K562 (cell line): ENCODE data around the gene WDR20. TPM values are rescaled to one million over a fixed set of nuclear protein-coding genes. Genes with fewer than 3 reads are reported as not detected.
A peak's percentile ranks its signal among the peaks of the same experiment; 100 is the strongest.

Experiments
- ARID2 ChIP-seq: fragments of 450-650 bp; IDR thresholded peaks from 2 replicates; pipeline ENCODE4 v1.6.1; 2017; ENCODE audit warnings: antibody characterized with exemption, mild to moderate bottlenecking
- BRF1 ChIP-seq: IDR thresholded peaks from 3 replicates; pipeline ENCODE4 v1.6.1; 2011; ENCODE audit warnings: borderline replicate concordance, mild to moderate bottlenecking; ENCODE audit not compliant: insufficient read length; ENCODE audit errors: extremely low read depth
- COPS2 ChIP-seq: fragments of 450-650 bp; conservative IDR thresholded peaks from 2 replicates; pipeline ENCODE4 v1.6.1; 2016; ENCODE audit warnings: mild to moderate bottlenecking, moderate library complexity
- FUS ChIP-seq: fragments of 200-400 bp; formaldehyde crosslinking; optimal IDR thresholded peaks from 2 replicates; pipeline ENCODE3; 2017; ENCODE audit warnings: low read depth, low read length
- HNRNPH1 ChIP-seq: fragments of 200-400 bp; formaldehyde crosslinking; optimal IDR thresholded peaks from 2 replicates; pipeline ENCODE3; 2017; ENCODE audit warnings: low read depth, mild to moderate bottlenecking, low read length, moderate library complexity
- PHTF2 ChIP-seq: fragments of 250-450 bp; sonication (Bioruptor Pico); IDR thresholded peaks from 2 replicates; pipeline ENCODE4 v1.5.0; 2021; ENCODE audit warnings: mild to moderate bottlenecking
- POLR2A ChIP-seq: fragments of 450-650 bp; conservative IDR thresholded peaks from 2 replicates; pipeline ENCODE4 v1.6.1; 2016
- PPARD ChIP-seq: fragments of 250-450 bp; sonication (Bioruptor Pico); IDR thresholded peaks from 2 replicates; pipeline ENCODE4 v1.8.0; 2022; ENCODE audit warnings: inconsistent platforms, mild to moderate bottlenecking, moderate library complexity
- ZNF134 ChIP-seq: fragments of 250-450 bp; sonication (Bioruptor Pico); conservative IDR thresholded peaks from 2 replicates; pipeline ENCODE4 v1.4.0; 2020
- ZNF197 ChIP-seq: fragments of 200-800 bp; sonication (Bioruptor generic); IDR thresholded peaks from 2 replicates; pipeline ENCODE4 v1.6.1; 2016; ENCODE audit warnings: low read depth, missing genetic modification characterization, missing compliant biosample characterization
- ZNF644 ChIP-seq: fragments of 200-800 bp; sonication (Bioruptor generic); IDR thresholded peaks from 2 replicates; pipeline ENCODE4 v1.6.1; 2016; ENCODE audit warnings: low read depth, missing genetic modification characterization, missing compliant biosample characterization
- polyA plus RNA-seq, 8 experiments: library from polyadenylated mRNA; depleted of rRNA in 4 of 8; stranded (reverse) in 5 of 8; unstranded in 3 of 8; fragments of >200 nt; fragmentation: Nextera tagmentation in 2 of 8; fragmentation: Illumina TruSeq in 1 of 8; extraction: Ambion mirVana in 2 of 8; extraction: Trizol in 1 of 8; gene quantifications; 2 replicates each; pipeline versions ENCODE4 v1.2.1 to v1.2.3, GENCODE V29; 2011 to 2014; ENCODE audit warnings: inconsistent platforms in 1 of 8, missing spikeins in 1 of 8
- total RNA-seq, 7 experiments: library from RNA; depleted of rRNA in 6 of 7; stranded (reverse); fragments of >200 nt in 6 of 7; fragmentation: Illumina TruSeq in 2 of 7; extraction: Trizol in 2 of 7; gene quantifications; 2 replicates each; pipeline versions ENCODE4 v1.2.1 to v1.2.3, GENCODE V29; 2011 to 2021; ENCODE audit warnings: low replicate concordance in 1 of 7
- TF ChIP-seq, protein P1 (sequence below): fragments of 450-650 bp; conservative IDR thresholded peaks from 2 replicates; pipeline ENCODE4 v1.6.1; 2016; ENCODE audit warnings: missing genetic modification characterization, low read depth, mild to moderate bottlenecking, missing compliant biosample characterization, moderate library complexity
- TF ChIP-seq, protein P2 (sequence below), 2 experiments: fragments of 450-650 bp; IDR thresholded peaks; 2 replicates each; pipeline ENCODE4 v1.6.1; 2016; ENCODE audit warnings: mild to moderate bottlenecking in 2 of 2, borderline replicate concordance in 1 of 2, low read depth in 1 of 2, moderate library complexity in 1 of 2
- TF ChIP-seq, protein P3 (sequence below), 2 experiments: fragments of 150-350 bp in 1 of 2; IDR thresholded peaks; 2 replicates each; pipeline ENCODE4 v1.6.1; 2012 to 2016; ENCODE audit warnings: low read depth in 2 of 2, low read length in 2 of 2, mild to moderate bottlenecking in 1 of 2, moderate library complexity in 1 of 2

Gene WDR20
- total and polyA plus RNA-seq, 9 of the 15 experiments (the other 6 are each of a cell fraction or from before 2014, with no cell fraction given): 7.0 to 15.3 (median 11.8) TPM

DNA sequence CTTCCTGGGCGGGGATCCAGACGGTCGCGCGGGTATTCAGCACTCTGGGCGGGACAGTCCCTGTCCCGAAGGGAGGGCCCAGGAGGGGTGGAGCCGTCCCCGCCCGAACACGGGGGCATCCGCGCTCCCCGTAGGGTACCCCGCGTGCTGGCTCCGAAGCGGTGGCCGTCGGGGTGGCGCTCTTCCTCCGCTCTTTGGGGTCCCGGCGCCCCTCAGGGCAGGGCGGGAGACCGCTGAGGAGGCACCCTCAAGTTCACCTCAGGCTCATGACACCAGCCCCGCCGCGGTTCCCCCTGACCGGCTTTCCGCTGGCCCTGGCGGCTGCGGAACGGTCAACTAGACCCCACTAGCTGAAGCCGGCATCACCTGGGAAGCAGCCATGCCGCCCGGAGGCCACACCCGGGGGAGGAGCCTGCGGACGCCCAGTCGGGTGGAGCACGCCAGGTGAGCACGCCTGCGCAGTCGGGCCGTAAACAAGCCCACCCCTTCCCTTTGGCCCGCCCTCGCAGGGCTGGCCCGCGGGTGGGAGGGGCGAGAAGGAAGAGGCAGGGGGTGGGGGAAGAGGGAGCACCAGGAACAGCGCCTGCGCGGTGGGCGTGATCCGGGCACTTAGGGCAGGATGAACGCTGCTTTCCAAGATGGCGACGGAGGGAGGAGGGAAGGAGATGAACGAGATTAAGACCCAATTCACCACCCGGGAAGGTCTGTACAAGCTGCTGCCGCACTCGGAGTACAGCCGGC is at the start of gene WDR20 (continued):
- TF ChIP-seq ZNF197: no peak
- TF ChIP-seq COPS2: no peak
- TF ChIP-seq, protein P1, sequence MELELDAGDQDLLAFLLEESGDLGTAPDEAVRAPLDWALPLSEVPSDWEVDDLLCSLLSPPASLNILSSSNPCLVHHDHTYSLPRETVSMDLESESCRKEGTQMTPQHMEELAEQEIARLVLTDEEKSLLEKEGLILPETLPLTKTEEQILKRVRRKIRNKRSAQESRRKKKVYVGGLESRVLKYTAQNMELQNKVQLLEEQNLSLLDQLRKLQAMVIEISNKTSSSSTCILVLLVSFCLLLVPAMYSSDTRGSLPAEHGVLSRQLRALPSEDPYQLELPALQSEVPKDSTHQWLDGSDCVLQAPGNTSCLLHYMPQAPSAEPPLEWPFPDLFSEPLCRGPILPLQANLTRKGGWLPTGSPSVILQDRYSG: no peak
- TF ChIP-seq PHTF2: no peak
- peak; percentile 83 for TF ChIP-seq POLR2A
- TF ChIP-seq BRF1: no peak
- TF ChIP-seq, protein P2, sequence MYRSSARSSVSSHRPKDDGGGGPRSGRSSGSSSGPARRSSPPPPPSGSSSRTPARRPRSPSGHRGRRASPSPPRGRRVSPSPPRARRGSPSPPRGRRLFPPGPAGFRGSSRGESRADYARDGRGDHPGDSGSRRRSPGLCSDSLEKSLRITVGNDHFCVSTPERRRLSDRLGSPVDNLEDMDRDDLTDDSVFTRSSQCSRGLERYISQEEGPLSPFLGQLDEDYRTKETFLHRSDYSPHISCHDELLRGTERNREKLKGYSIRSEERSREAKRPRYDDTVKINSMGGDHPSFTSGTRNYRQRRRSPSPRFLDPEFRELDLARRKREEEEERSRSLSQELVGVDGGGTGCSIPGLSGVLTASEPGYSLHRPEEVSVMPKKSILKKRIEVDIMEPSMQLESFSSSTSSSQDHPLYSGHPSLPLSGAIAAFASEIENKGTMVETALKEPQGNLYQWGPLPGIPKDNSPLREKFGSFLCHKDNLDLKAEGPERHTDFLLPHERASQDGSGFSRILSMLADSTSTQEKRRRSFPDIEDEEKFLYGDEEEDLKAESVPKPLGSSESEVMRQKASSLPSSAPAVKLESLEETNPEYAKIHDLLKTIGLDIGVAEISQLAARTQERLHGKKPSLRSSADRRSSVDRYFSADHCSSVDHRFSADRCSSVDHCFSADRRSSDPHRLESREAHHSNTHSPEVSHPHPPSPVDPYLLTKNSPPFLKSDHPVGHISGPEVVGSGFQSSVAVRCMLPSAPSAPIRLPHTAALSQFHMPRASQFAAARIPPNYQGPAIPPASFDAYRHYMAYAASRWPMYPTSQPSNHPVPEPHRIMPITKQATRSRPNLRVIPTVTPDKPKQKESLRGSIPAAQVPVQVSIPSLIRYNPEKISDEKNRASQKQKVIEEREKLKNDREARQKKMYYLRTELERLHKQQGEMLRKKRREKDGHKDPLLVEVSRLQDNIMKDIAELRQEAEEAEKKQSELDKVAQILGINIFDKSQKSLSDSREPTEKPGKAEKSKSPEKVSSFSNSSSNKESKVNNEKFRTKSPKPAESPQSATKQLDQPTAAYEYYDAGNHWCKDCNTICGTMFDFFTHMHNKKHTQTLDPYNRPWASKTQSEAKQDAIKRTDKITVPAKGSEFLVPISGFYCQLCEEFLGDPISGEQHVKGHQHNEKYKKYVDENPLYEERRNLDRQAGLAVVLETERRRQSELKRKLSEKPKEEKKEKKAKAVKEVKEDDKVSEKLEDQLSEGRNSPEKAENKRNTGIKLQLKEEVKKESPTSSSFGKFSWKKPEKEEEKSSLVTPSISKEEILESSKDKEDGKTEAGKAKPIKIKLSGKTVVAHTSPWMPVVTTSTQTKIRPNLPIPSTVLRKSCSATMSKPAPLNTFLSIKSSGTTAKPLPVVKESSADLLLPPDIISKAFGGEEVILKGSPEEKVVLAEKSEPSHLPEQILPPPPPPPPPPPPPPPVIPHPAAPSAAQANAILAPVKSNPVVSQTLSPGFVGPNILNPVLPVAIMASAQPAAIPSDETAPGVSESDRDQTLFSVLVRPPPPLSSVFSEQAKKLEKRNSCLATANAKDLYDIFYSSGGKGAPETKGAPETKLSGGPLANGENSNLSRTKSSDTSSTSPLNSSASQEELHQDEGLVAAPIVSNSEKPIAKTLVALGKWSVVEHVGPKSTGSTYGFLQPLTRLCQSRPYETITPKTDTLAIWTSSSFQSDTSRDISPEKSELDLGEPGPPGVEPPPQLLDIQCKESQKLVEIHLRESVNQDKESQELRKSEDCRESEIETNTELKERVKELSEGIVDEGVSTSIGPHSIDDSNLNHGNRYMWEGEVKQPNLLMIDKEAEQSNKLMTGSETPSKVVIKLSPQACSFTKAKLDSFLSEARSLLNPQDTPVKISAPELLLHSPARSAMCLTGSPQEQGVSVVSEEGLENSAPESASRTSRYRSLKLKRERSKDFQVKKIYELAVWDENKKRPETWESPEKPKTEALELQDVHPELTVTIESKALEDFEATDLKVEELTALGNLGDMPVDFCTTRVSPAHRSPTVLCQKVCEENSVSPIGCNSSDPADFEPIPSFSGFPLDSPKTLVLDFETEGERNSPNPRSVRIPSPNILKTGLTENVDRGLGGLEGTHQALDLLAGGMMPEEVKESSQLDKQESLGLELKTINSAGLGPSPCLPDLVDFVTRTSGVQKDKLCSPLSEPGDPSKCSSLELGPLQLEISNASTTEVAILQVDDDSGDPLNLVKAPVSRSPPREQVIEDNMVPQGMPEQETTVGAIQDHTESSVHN (IDR thresholded peaks at IDR 0.05; ENCODE audit: borderline replicate concordance in 1 of 2, low read depth in 1 of 2): no peak
- no peak for TF ChIP-seq FUS
- no peak for TF ChIP-seq ZNF134 (CRISPR knock-in tag)
- no peak for TF ChIP-seq ZNF644 (tag)
- TF ChIP-seq, protein P3, sequence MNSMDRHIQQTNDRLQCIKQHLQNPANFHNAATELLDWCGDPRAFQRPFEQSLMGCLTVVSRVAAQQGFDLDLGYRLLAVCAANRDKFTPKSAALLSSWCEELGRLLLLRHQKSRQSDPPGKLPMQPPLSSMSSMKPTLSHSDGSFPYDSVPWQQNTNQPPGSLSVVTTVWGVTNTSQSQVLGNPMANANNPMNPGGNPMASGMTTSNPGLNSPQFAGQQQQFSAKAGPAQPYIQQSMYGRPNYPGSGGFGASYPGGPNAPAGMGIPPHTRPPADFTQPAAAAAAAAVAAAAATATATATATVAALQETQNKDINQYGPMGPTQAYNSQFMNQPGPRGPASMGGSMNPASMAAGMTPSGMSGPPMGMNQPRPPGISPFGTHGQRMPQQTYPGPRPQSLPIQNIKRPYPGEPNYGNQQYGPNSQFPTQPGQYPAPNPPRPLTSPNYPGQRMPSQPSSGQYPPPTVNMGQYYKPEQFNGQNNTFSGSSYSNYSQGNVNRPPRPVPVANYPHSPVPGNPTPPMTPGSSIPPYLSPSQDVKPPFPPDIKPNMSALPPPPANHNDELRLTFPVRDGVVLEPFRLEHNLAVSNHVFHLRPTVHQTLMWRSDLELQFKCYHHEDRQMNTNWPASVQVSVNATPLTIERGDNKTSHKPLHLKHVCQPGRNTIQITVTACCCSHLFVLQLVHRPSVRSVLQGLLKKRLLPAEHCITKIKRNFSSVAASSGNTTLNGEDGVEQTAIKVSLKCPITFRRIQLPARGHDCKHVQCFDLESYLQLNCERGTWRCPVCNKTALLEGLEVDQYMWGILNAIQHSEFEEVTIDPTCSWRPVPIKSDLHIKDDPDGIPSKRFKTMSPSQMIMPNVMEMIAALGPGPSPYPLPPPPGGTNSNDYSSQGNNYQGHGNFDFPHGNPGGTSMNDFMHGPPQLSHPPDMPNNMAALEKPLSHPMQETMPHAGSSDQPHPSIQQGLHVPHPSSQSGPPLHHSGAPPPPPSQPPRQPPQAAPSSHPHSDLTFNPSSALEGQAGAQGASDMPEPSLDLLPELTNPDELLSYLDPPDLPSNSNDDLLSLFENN (IDR thresholded peaks at IDR 0.05; ENCODE audit: low read depth in 2 of 2, low read length in 2 of 2): no peak
- TF ChIP-seq PPARD (CRISPR knock-in tag): no peak
- no peak for TF ChIP-seq HNRNPH1
- TF ChIP-seq ARID2: no peak
